Activated naive CD8-positive, alpha-beta T cell treated with anti-CD3 and anti-CD28 coated beads, Interleukin-2, amount 50 U/mL, for 24 hours (primary cell): Measurements from ENCODE around the gene ZER1.
A peak's percentile ranks its signal among the peaks of the same experiment; 100 is the strongest.

Experiments
- ATAC-seq: fragments of 150-1000 bp; cut with Tn5 transposase; one replicate; pipeline ENCODE4 v1.10.0; 2021
- DNase-seq: peaks from one replicate; pipeline ENCODE4 v3.0.0; 2021
- H3K27ac Mint-ChIP-seq: one replicate; pipeline ENCODE4 v1.8.0; 2021; ENCODE audit warnings: mild to moderate bottlenecking, mixed read lengths
- H3K27me3 Mint-ChIP-seq: one replicate; pipeline ENCODE4 v1.8.0; 2021; ENCODE audit warnings: mixed read lengths
- H3K36me3 Mint-ChIP-seq: one replicate; pipeline ENCODE4 v1.8.0; 2021; ENCODE audit warnings: low read depth, mixed read lengths
- H3K4me1 Mint-ChIP-seq: one replicate; pipeline ENCODE4 v1.8.0; 2021; ENCODE audit warnings: mixed read lengths
- H3K4me3 Mint-ChIP-seq: one replicate; pipeline ENCODE4 v1.8.0; 2021; ENCODE audit warnings: mild to moderate bottlenecking, moderate library complexity, mixed read lengths
- H3K9me3 Mint-ChIP-seq: one replicate; pipeline ENCODE4 v1.8.0; 2021; ENCODE audit warnings: mixed read lengths

Gene ZER1

GRCh38 chr9:128732576-128732975 is 39.2 kb downstream of the ZER1 start:
- H3K36me3 Mint-ChIP-seq: peaks cover 6% of the 10 kb centered on the region
- H3K27ac Mint-ChIP-seq: peak overlapping the region; percentile 46
- H3K4me1 Mint-ChIP-seq: peaks cover 10% of the 10 kb centered on the region
- DNase-seq: no peak
- no peaks in the 10 kb centered on the region for H3K9me3 Mint-ChIP-seq
- no peak overlapping the region for H3K4me3 Mint-ChIP-seq
- no peaks in the 10 kb centered on the region for H3K27me3 Mint-ChIP-seq
- ATAC-seq: no peak

- Mint-ChIP-seq H3K27ac (no peak overlapping the region), H3K36me3 (peaks cover 2% of the 10 kb centered on the region), H3K27me3 (no peaks in the 10 kb centered on the region), H3K9me3 (no peaks in the 10 kb centered on the region), H3K4me3 (no peak overlapping the region), H3K4me1 (peaks cover 18% of the 10 kb centered on the region)
- no peak for ATAC-seq
- DNase-seq: no peak
Observed at GRCh38 chr9:128731691-128732090, 40.0 kb downstream of the ZER1 start.

- no peaks in the 10 kb centered on the region for H3K9me3 Mint-ChIP-seq
- H3K4me1 Mint-ChIP-seq: peaks cover 20% of the 10 kb centered on the region
- no peak for DNase-seq
- ATAC-seq: no peak
- H3K4me3 Mint-ChIP-seq: no peak overlapping the region
- H3K27ac Mint-ChIP-seq: no peak overlapping the region
- H3K27me3 Mint-ChIP-seq: no peaks in the 10 kb centered on the region
- peaks cover 2% of the 10 kb centered on the region for H3K36me3 Mint-ChIP-seq
Observed at GRCh38 chr9:128731093-128731492, 40.6 kb downstream of the ZER1 start.

GRCh38 chr9:128729766-128730517 is 41.8 kb downstream of the ZER1 start:
- H3K27ac Mint-ChIP-seq: no peak overlapping the region
- DNase-seq (no peak), ATAC-seq (no peak)
- no peaks in the 10 kb centered on the region for H3K9me3 Mint-ChIP-seq
- no peak overlapping the region for H3K4me3 Mint-ChIP-seq
- peaks cover 29% of the 10 kb centered on the region for H3K4me1 Mint-ChIP-seq
- H3K36me3 Mint-ChIP-seq: no peaks in the 10 kb centered on the region
- H3K27me3 Mint-ChIP-seq: no peaks in the 10 kb centered on the region

GRCh38 chr9:128729302-128729701 is 42.4 kb downstream of the ZER1 start:
- ATAC-seq (no peak), DNase-seq (no peak)
- no peaks in the 10 kb centered on the region for H3K27me3 Mint-ChIP-seq
- H3K9me3 Mint-ChIP-seq: no peaks in the 10 kb centered on the region
- peaks cover 36% of the 10 kb centered on the region for H3K4me1 Mint-ChIP-seq
- no peak overlapping the region for H3K4me3 Mint-ChIP-seq
- H3K27ac Mint-ChIP-seq: no peak overlapping the region
- no peaks in the 10 kb centered on the region for H3K36me3 Mint-ChIP-seq

- no peaks in the 10 kb centered on the region for H3K36me3 Mint-ChIP-seq
- no peak overlapping the region for H3K27ac Mint-ChIP-seq
Observed at GRCh38 chr9:128728298-128728697, 43.4 kb downstream of the ZER1 start.

GRCh38 chr9:128727640-128728248 is 44.0 kb downstream of the ZER1 start:
- no peak for ATAC-seq
- H3K27me3 Mint-ChIP-seq: no peaks in the 10 kb centered on the region
- H3K36me3 Mint-ChIP-seq: no peaks in the 10 kb centered on the region
- no peak overlapping the region for H3K27ac Mint-ChIP-seq
- H3K9me3 Mint-ChIP-seq: no peaks in the 10 kb centered on the region
- H3K4me1 Mint-ChIP-seq: peaks cover 39% of the 10 kb centered on the region
- DNase-seq: no peak
- no peak overlapping the region for H3K4me3 Mint-ChIP-seq

More at GRCh38 chr9:128728298-128728697, 43.4 kb downstream of the ZER1 start:
- no peak for ATAC-seq
- no peaks in the 10 kb centered on the region for H3K9me3 Mint-ChIP-seq
- no peak overlapping the region for H3K4me3 Mint-ChIP-seq
- H3K27me3 Mint-ChIP-seq: no peaks in the 10 kb centered on the region
- DNase-seq: no peak
- peaks cover 38% of the 10 kb centered on the region for H3K4me1 Mint-ChIP-seq

GRCh38 chr9:128724744-128725211 is 46.9 kb downstream of the ZER1 start:
- peak; percentile 55 for DNase-seq
- peaks cover 44% of the 10 kb centered on the region for H3K4me1 Mint-ChIP-seq

GRCh38 chr9:128723866-128724743 is 47.6 kb downstream of the ZER1 start, which contains the start of gene ZDHHC12:
Gene ZDHHC12 (minus strand): TSS chr9:128724127. CDS start chr9:128724093, 34 bp downstream.
- no peaks in the 10 kb centered on the region for H3K9me3 Mint-ChIP-seq
- H3K27me3 Mint-ChIP-seq: no peaks in the 10 kb centered on the region
- H3K4me3 Mint-ChIP-seq: peak within 1 kb of the TSS; percentile 90
- H3K36me3 Mint-ChIP-seq: no peaks in the 10 kb centered on the region
- H3K27ac Mint-ChIP-seq: peak within 1 kb of the TSS; percentile 90
- peaks cover 44% of the 10 kb centered on the region for H3K4me1 Mint-ChIP-seq
- DNase-seq: peak; percentile 99
- ATAC-seq: peak; percentile 98

More at GRCh38 chr9:128724744-128725211, 46.9 kb downstream of the ZER1 start:
- H3K27me3 Mint-ChIP-seq: no peaks in the 10 kb centered on the region
- H3K36me3 Mint-ChIP-seq: no peaks in the 10 kb centered on the region
- H3K27ac Mint-ChIP-seq: peak overlapping the region; percentile 90
- H3K4me3 Mint-ChIP-seq: peak overlapping the region; percentile 90
- ATAC-seq: peak; percentile 17
- no peaks in the 10 kb centered on the region for H3K9me3 Mint-ChIP-seq

- no peaks in the 10 kb centered on the region for H3K9me3 Mint-ChIP-seq
- DNase-seq (no peak), ATAC-seq (no peak)
- H3K4me1 Mint-ChIP-seq: peaks cover 44% of the 10 kb centered on the region
- no peaks in the 10 kb centered on the region for H3K27me3 Mint-ChIP-seq
- no peaks in the 10 kb centered on the region for H3K36me3 Mint-ChIP-seq
- peak overlapping the region; percentile 88 for H3K27ac Mint-ChIP-seq
- peak overlapping the region; percentile 90 for H3K4me3 Mint-ChIP-seq
Observed at GRCh38 chr9:128723352-128723865, 48.3 kb downstream of the ZER1 start.

GRCh38 chr9:128722380-128723351 is 49.1 kb downstream of the ZER1 start:
- Mint-ChIP-seq H3K9me3 (no peaks in the 10 kb centered on the region), H3K4me1 (peaks cover 40% of the 10 kb centered on the region), H3K4me3 (peak overlapping the region; percentile 90), H3K36me3 (no peaks in the 10 kb centered on the region), H3K27me3 (no peaks in the 10 kb centered on the region), H3K27ac (peak overlapping the region; percentile 88)
- ATAC-seq (no peak), DNase-seq (no peak)

GRCh38 chr9:128721487-128722010 is 50.2 kb downstream of the ZER1 start:
- no peak for ATAC-seq
- H3K36me3 Mint-ChIP-seq: no peaks in the 10 kb centered on the region
- peaks cover 31% of the 10 kb centered on the region for H3K4me1 Mint-ChIP-seq
- DNase-seq: no peak
- H3K9me3 Mint-ChIP-seq: no peaks in the 10 kb centered on the region
- H3K27me3 Mint-ChIP-seq: no peaks in the 10 kb centered on the region
- H3K27ac Mint-ChIP-seq: no peak overlapping the region
- H3K4me3 Mint-ChIP-seq: no peak overlapping the region

GRCh38 chr9:128720841-128721486 is 50.8 kb downstream of the ZER1 start:
- Mint-ChIP-seq H3K9me3 (no peaks in the 10 kb centered on the region), H3K27ac (no peak overlapping the region), H3K4me3 (no peak overlapping the region), H3K4me1 (peaks cover 27% of the 10 kb centered on the region), H3K27me3 (no peaks in the 10 kb centered on the region), H3K36me3 (no peaks in the 10 kb centered on the region)
- no peak for ATAC-seq
- no peak for DNase-seq
